T-helper 2 cell treated with Interferon-gamma antibody and Interleukin-4, amounts not matched to agents 5 μg/mL and 100 μg/mL, for 36 hours (primary cell): Measurements from ENCODE around the gene DNM1.
"Not testable (repeated sequence)": the region's sequence is repeated elsewhere in the genome, so short reads cannot be mapped to it uniquely, and the experiment has no call there.

Source experiments
- DNase-seq: peaks from one replicate; pipeline ENCODE4 v3.0.0; 2021; ENCODE audit warnings: low spot score
- H3K27ac Mint-ChIP-seq: one replicate; pipeline ENCODE4 v1.8.0; 2021; ENCODE audit warnings: mild to moderate bottlenecking, mixed read lengths
- H3K27me3 Mint-ChIP-seq: one replicate; pipeline ENCODE4 v1.8.0; 2021; ENCODE audit warnings: low read depth, mixed read lengths
- H3K36me3 Mint-ChIP-seq: one replicate; pipeline ENCODE4 v1.8.0; 2021; ENCODE audit warnings: low read depth, mixed read lengths
- H3K4me1 Mint-ChIP-seq: one replicate; pipeline ENCODE4 v1.8.0; 2021; ENCODE audit warnings: low read depth, mixed read lengths
- H3K4me3 Mint-ChIP-seq: one replicate; pipeline ENCODE4 v1.8.0; 2022; ENCODE audit warnings: mild to moderate bottlenecking, moderate library complexity, mixed read lengths
- H3K9me3 Mint-ChIP-seq: one replicate; pipeline ENCODE4 v1.8.0; 2021; ENCODE audit warnings: mixed read lengths

DNM1 gene

GRCh38 chr9:128271512-128271911 is 68.3 kb downstream of the DNM1 start:
- Mint-ChIP-seq H3K27ac (no peak overlapping the region), H3K4me3 (no peak overlapping the region), H3K9me3 (no peaks in the 10 kb centered on the region), H3K36me3 (peaks cover 8% of the 10 kb centered on the region), H3K4me1 (peaks cover 17% of the 10 kb centered on the region), H3K27me3 (peaks cover 2% of the 10 kb centered on the region)
- DNase-seq = no peak

GRCh38 chr9:128274245-128274644 is 71.1 kb downstream of the DNM1 start:
- no peak for DNase-seq
- Mint-ChIP-seq H3K4me1 (peaks cover 30% of the 10 kb centered on the region), H3K27me3 (peaks cover 2% of the 10 kb centered on the region), H3K36me3 (peaks cover 7% of the 10 kb centered on the region), H3K4me3 (peak overlapping the region; percentile 95), H3K27ac (no peak overlapping the region), H3K9me3 (no peaks in the 10 kb centered on the region)

GRCh38 chr9:128275198-128276007 is 72.2 kb downstream of the DNM1 start, which contains the start of gene GOLGA2:
Gene GOLGA2, minus strand, starts transcription at chr9:128276007. Its CDS starts 31 bp downstream, at chr9:128275976.
- peaks cover 10% of the 10 kb centered on the region for H3K36me3 Mint-ChIP-seq
- H3K4me1 Mint-ChIP-seq = peaks cover 38% of the 10 kb centered on the region
- H3K9me3 Mint-ChIP-seq = no peaks in the 10 kb centered on the region
- peaks cover 2% of the 10 kb centered on the region for H3K27me3 Mint-ChIP-seq
- H3K4me3 Mint-ChIP-seq = peak within 1 kb of the TSS; percentile 95
- peak within 1 kb of the TSS; percentile 93 for H3K27ac Mint-ChIP-seq
- DNase-seq = no peak

GRCh38 chr9:128276008-128276573 is 72.9 kb downstream of the DNM1 start, which contains the start of gene SWI5:
Gene SWI5, plus strand, starts transcription at chr9:128276276.
- Mint-ChIP-seq H3K27ac (peak within 1 kb of the TSS; percentile 93), H3K4me1 (peaks cover 38% of the 10 kb centered on the region), H3K36me3 (peaks cover 10% of the 10 kb centered on the region), H3K27me3 (peaks cover 2% of the 10 kb centered on the region), H3K4me3 (peak within 1 kb of the TSS; percentile 95), H3K9me3 (no peaks in the 10 kb centered on the region)
- DNase-seq = peak; percentile 99

- DNase-seq = no peak
- Mint-ChIP-seq H3K4me1 (peaks cover 39% of the 10 kb centered on the region), H3K36me3 (peaks cover 11% of the 10 kb centered on the region), H3K27me3 (peaks cover 2% of the 10 kb centered on the region), H3K9me3 (no peaks in the 10 kb centered on the region), H3K27ac (peak overlapping the region; percentile 93), H3K4me3 (peak overlapping the region; percentile 95)
Measured at GRCh38 chr9:128276574-128277270, 73.5 kb downstream of the DNM1 start.

GRCh38 chr9:128279088-128280073 is 76.2 kb downstream of the DNM1 start:
- H3K27me3 Mint-ChIP-seq, H3K9me3 Mint-ChIP-seq, H3K4me3 Mint-ChIP-seq, DNase-seq, H3K36me3 Mint-ChIP-seq, H3K27ac Mint-ChIP-seq: not testable (repeated sequence)
- H3K4me1 Mint-ChIP-seq = peaks cover 32% of the 10 kb centered on the region

- no peak overlapping the region for H3K4me3 Mint-ChIP-seq
- H3K27me3 Mint-ChIP-seq = peaks cover 2% of the 10 kb centered on the region
- H3K36me3 Mint-ChIP-seq = peaks cover 4% of the 10 kb centered on the region
- peak overlapping the region; percentile 68 for H3K27ac Mint-ChIP-seq
- H3K9me3 Mint-ChIP-seq = no peaks in the 10 kb centered on the region
- no peak for DNase-seq
- H3K4me1 Mint-ChIP-seq = peaks cover 26% of the 10 kb centered on the region
Measured at GRCh38 chr9:128280084-128280622, 77.0 kb downstream of the DNM1 start.

- Mint-ChIP-seq H3K4me3 (no peak overlapping the region), H3K27me3 (no peaks in the 10 kb centered on the region), H3K9me3 (no peaks in the 10 kb centered on the region), H3K36me3 (peaks cover 4% of the 10 kb centered on the region), H3K4me1 (peaks cover 13% of the 10 kb centered on the region), H3K27ac (no peak overlapping the region)
- no peak for DNase-seq
Measured at GRCh38 chr9:128282500-128282899, 79.3 kb downstream of the DNM1 start.

- Mint-ChIP-seq H3K9me3 (no peaks in the 10 kb centered on the region), H3K27me3 (no peaks in the 10 kb centered on the region), H3K4me3 (no peak overlapping the region), H3K27ac (no peak overlapping the region), H3K36me3 (peaks cover 3% of the 10 kb centered on the region), H3K4me1 (peaks cover 2% of the 10 kb centered on the region)
- DNase-seq = no peak
Measured at GRCh38 chr9:128285033-128285784, 82.0 kb downstream of the DNM1 start.

GRCh38 chr9:128286440-128286839 is 83.3 kb downstream of the DNM1 start:
- no peaks in the 10 kb centered on the region for H3K9me3 Mint-ChIP-seq
- H3K36me3 Mint-ChIP-seq = peaks cover 2% of the 10 kb centered on the region
- H3K27me3 Mint-ChIP-seq = no peaks in the 10 kb centered on the region
- H3K4me3 Mint-ChIP-seq = no peak overlapping the region
- DNase-seq = no peak
- H3K27ac Mint-ChIP-seq = no peak overlapping the region
- no peaks in the 10 kb centered on the region for H3K4me1 Mint-ChIP-seq

- Mint-ChIP-seq H3K36me3 (peaks cover 2% of the 10 kb centered on the region), H3K27me3 (no peaks in the 10 kb centered on the region), H3K9me3 (no peaks in the 10 kb centered on the region), H3K4me3 (no peak overlapping the region), H3K27ac (no peak overlapping the region), H3K4me1 (no peaks in the 10 kb centered on the region)
- no peak for DNase-seq
Measured at GRCh38 chr9:128288273-128289004, 85.3 kb downstream of the DNM1 start.

- peaks cover 3% of the 10 kb centered on the region for H3K4me1 Mint-ChIP-seq
- no peak overlapping the region for H3K27ac Mint-ChIP-seq
- H3K4me3 Mint-ChIP-seq = no peak overlapping the region
- H3K9me3 Mint-ChIP-seq = no peaks in the 10 kb centered on the region
- peaks cover 2% of the 10 kb centered on the region for H3K36me3 Mint-ChIP-seq
- H3K27me3 Mint-ChIP-seq = no peaks in the 10 kb centered on the region
- no peak for DNase-seq
Measured at GRCh38 chr9:128292009-128292408, 88.8 kb downstream of the DNM1 start.
